Epithelial cell of prostate (primary cell): ENCODE measurements around the gene COP1.
"Not testable (repeated sequence)": the region's sequence is repeated elsewhere in the genome, so short reads cannot be mapped to it uniquely, and the experiment has no call there.

ENCODE experiments used
- DNase-seq: peaks from one replicate; pipeline ENCODE4 v3.0.0-alpha.2; 2011; ENCODE audit warnings: low read depth, low spot score
- H3K27ac ChIP-seq: fragments of 450-650 bp; 2 replicates; pipeline ENCODE4 v1.5.1; 2017; ENCODE audit warnings: mild to moderate bottlenecking

COP1 gene

GRCh38 chr1:176144526-176144925 is 62.6 kb downstream of the COP1 start:
- DNase-seq: no peak
- no peak overlapping the region for H3K27ac ChIP-seq

GRCh38 chr1:176142973-176143372 is 64.1 kb downstream of the COP1 start:
- no peak for DNase-seq
- no peak overlapping the region for H3K27ac ChIP-seq

- no peak for DNase-seq
- H3K27ac ChIP-seq: no peak overlapping the region
These were observed 65.6 kb downstream of the COP1 start for GRCh38 chr1:176141449-176141848.

DNA sequence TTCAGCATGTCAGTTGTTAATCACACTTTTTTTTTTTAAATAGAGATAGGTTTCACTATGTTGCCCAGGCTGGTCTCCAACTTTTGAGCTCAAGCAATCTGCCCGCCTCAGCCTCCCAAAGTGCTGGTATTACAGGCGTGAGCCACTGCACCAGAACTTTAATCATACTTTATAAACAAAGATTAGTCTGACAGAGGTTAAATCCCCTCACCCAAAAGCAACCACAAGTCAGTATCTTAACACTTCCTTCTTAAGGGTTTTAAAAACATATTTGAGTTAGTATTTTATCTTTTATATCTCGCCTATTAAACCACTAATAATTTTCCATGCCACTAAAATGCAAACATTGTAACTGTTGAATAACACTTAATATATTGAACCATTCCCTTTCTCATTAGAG is 70.2 kb downstream of the COP1 start:
- H3K27ac ChIP-seq: no peak overlapping the region
- no peak for DNase-seq

GRCh38 chr1:176134666-176135065 is 72.4 kb downstream of the COP1 start:
- H3K27ac ChIP-seq: no peak overlapping the region
- DNase-seq: no peak

GRCh38 chr1:176122282-176122681 is 84.8 kb downstream of the COP1 start:
- no peak overlapping the region for H3K27ac ChIP-seq
- no peak for DNase-seq

GRCh38 chr1:176119549-176119948 is 87.5 kb downstream of the COP1 start:
- no peak for DNase-seq
- H3K27ac ChIP-seq: no peak overlapping the region

GRCh38 chr1:176118985-176119384 is 88.1 kb downstream of the COP1 start:
- H3K27ac ChIP-seq: no peak overlapping the region
- no peak for DNase-seq

DNA sequence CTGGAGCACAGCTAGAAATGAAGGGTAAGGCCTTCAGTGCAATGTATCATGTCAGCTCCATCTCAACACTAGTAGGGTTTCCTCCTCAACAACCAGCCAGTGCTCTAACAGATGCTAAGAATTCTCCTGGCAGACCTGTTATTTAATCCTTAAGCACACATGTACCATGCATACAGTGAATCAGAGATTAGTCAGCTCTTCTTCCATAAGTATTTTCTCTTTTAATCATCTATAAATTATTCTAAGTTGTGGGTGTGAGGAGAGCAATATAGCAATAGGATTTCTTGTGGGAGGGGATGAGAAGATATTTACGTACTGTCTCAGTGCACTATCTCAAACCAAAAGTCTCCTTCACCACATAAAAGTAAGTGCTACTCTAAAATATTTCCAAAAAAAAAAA is 95.3 kb downstream of the COP1 start:
- H3K27ac ChIP-seq: no peak overlapping the region
- DNase-seq: peak; percentile 45

DNA sequence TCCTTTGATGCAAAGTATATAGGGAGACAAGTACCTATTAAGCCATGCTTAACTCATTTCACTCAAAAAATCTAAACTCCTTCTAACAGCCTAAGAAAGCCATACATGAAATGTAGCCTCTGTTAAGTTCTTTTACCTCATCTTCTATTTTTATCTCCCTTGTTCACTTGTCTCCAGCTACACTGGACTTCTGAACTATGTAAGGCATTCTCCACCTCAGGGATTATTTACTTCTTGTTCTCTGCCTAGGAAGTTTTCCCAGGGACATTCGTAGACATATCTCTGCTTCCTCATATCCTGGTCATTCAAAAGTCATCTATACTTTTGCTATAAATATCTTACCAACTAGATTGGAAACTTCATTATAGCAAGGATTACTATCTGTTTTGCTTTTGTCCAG is 96.9 kb downstream of the COP1 start:
- no peak for DNase-seq
- H3K27ac ChIP-seq: no peak overlapping the region

DNA sequence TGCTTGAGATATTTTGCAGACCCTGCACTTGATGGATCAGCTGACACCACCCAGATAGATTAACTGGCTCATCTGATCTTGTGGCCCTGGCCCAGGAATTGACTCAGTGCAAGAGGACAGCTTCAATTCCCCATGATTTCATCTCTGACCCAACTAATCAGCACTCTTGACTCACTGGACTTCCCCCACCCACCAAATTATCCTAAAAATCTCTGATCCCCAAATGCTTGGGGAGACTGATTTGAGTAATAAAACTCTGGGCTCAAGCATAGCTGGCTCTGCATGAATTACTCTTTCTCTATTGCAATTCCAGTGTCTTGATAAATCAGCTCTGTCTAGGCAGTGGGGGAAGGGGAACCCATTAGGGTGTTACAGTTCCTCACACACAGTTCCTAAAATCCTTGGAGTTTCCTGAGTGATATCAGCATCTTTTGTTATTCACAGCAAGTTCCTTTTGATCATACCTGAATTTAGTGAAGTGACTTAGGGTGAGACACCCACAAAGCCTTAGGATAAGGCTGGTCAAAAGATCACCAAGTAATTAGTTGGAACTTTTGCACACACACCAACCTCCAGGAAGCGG is 104.2 kb downstream of the COP1 start:
- no peak overlapping the region for H3K27ac ChIP-seq
- no peak for DNase-seq

DNA sequence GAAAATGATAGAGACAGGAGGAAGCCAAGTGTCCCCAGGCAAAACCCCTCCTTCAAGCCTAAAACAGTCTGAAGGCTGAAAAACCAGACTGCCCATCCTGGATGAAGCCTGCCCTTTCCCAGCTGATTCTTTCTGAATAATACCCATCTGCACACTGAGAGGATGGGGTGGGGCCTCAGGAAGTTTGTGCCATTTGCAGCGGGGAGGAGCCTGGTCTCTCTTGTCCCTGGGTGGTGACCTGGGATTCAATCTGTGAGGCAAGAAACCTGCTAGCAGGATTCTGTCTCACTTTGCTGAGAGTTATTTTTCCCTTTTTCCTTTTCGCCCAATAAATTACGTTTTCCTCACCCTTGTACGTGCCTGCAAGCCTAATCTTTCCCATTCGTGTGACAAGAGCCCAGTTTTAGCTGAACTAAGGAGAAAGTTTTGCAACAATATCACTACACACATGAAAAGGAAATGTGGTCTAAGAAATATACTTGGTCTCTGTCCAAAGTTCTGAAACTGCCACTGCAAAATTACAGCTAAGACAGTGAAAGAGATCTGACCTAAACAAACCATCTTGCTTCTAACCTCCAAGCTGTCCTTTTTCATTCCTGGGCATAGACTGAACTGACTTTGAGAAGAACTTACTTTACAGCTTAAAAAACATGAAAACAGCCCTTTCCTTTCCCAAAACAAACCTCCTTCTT is 105.0 kb downstream of the COP1 start:
- no peak overlapping the region for H3K27ac ChIP-seq
- no peak for DNase-seq

- H3K27ac ChIP-seq: no peak overlapping the region
- DNase-seq: no peak
These were observed 108.5 kb downstream of the COP1 start for GRCh38 chr1:176098560-176098959.

- DNase-seq: no peak
- H3K27ac ChIP-seq: no peak overlapping the region
These were observed 111.1 kb downstream of the COP1 start for GRCh38 chr1:176096015-176096414.

- no peak for DNase-seq
- H3K27ac ChIP-seq: no peak overlapping the region
These were observed 116.3 kb downstream of the COP1 start for GRCh38 chr1:176090766-176091165.

GRCh38 chr1:176087746-176088145 is 119.3 kb downstream of the COP1 start:
- not testable (repeated sequence) for H3K27ac ChIP-seq, DNase-seq

- DNase-seq: peak; percentile 3
- no peak overlapping the region for H3K27ac ChIP-seq
These were observed 133.4 kb downstream of the COP1 start for GRCh38 chr1:176073524-176074157.

- no peak overlapping the region for H3K27ac ChIP-seq
- no peak for DNase-seq
These were observed 138.2 kb downstream of the COP1 start for GRCh38 chr1:176068901-176069300.

DNA sequence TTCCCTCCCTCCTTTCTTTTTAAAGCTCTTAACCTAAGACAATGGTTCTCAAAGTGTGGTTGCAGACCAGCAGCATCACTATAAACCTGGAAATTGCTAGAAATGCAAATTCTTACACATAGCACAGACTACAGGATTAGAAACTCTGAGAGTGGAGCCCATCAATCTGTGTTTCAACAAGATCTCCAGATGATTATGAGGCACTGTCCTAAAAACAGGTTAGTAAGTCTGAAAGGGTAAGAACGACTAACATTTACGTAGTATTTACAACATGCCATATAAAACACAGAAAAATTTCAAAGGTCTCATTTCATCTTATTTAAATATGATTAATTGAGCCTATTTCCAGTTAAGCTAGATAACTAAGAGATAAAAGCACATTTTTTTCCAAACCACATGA is 138.8 kb downstream of the COP1 start:
- no peak overlapping the region for H3K27ac ChIP-seq
- DNase-seq: no peak

DNA sequence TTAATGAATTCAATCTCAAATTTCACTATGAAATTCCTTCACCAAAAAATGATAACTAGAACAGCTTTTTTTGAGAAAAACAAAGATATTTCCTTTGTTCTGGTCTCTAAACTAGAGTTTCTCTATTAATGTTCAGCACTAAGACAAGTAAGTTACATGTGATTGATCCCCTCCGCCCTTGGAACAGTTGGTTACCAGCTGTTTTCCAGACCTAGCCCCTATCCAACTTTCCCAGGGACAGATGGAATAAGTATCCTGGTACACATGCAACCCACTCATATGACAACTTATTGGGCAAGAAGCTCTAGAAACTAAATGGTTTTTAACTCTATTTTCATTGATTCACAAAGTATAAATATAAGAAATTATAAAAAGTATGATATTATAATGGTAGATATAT is 140.4 kb downstream of the COP1 start:
- DNase-seq: no peak
- no peak overlapping the region for H3K27ac ChIP-seq

- no peak overlapping the region for H3K27ac ChIP-seq
- DNase-seq: no peak
These were observed 148.4 kb downstream of the COP1 start for GRCh38 chr1:176058686-176059085.

DNA sequence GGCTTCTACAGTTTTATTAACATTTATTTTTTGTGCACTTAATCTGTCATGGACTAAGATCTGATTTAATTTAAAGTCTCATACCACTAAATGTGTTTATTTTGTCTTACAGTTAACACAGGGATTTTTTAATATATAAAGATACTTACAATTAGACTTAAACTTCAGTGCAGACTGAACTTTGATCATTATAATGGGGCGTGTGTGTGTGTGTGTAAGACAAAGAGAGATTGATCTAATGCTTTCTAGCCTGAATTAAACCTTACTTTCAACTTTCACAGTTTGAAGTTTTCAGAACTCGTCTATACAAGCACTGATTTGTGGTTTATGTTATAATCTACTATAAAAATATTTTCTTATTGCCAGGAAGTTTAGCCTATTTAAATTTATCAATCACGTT is 150.8 kb downstream of the COP1 start:
- no peak for DNase-seq
- no peak overlapping the region for H3K27ac ChIP-seq
